ENCODE results near the gene BEX2. TPM values are rescaled to one million over a fixed set of nuclear protein-coding genes. Genes with fewer than 3 reads are reported as not detected.
"Not testable (repeated sequence)": the region's sequence is repeated elsewhere in the genome, so short reads cannot be mapped to it uniquely, and the experiment has no call there.

Gene BEX2
- not detected for polyA plus RNA-seq (2013, experiment 1 of 2; ENCODE audit: insufficient read length)
- 0.26 TPM for polyA plus RNA-seq (2013, experiment 2 of 2; ENCODE audit: insufficient read length)

GRCh38 chrX:103310555-103311398 is at the start of gene BEX2:
Gene BEX2, minus strand, starts transcription at chrX:103310990. Its CDS starts 1,014 bp downstream, at chrX:103309976.
- DNase-seq, result peak; percentile 1

GRCh38 chrX:103360092-103360491 is 49.3 kb upstream of the BEX2 start:
- no peak for DNase-seq

GRCh38 chrX:103359605-103360004 is 48.8 kb upstream of the BEX2 start:
- not testable (repeated sequence) for DNase-seq

- DNase-seq, result no peak
These were observed 47.1 kb upstream of the BEX2 start for GRCh38 chrX:103357871-103358270.

GRCh38 chrX:103356858-103357257 is 46.1 kb upstream of the BEX2 start:
- no peak for DNase-seq

- peak; percentile 79 for DNase-seq
These were observed 45.5 kb upstream of the BEX2 start, which contains the start of gene TCEAL9 for GRCh38 chrX:103356130-103356798. Gene TCEAL9, plus strand, starts transcription at chrX:103356506. Its CDS starts 1,179 bp downstream, at chrX:103357685.

GRCh38 chrX:103347682-103348397 is 37.0 kb upstream of the BEX2 start:
- no peak for DNase-seq

GRCh38 chrX:103344606-103345005 is 33.8 kb upstream of the BEX2 start:
- no peak for DNase-seq

- DNase-seq, result peak; percentile 33
These were observed 32.3 kb upstream of the BEX2 start for GRCh38 chrX:103343105-103343504.

GRCh38 chrX:103338663-103339062 is 27.9 kb upstream of the BEX2 start:
- no peak for DNase-seq

GRCh38 chrX:103330681-103331288 is 20.0 kb upstream of the BEX2 start:
- peak; percentile 8 for DNase-seq

GRCh38 chrX:103329991-103330390 is 19.2 kb upstream of the BEX2 start, which contains the start of gene TCEAL7:
Gene TCEAL7, plus strand, starts transcription at chrX:103330239. Its CDS starts 1,165 bp downstream, at chrX:103331404.
- peak; percentile 33 for DNase-seq

- DNase-seq, result no peak
These were observed 600 bp upstream of the BEX2 start for GRCh38 chrX:103311399-103311780.

GRCh38 chrX:103309860-103310554 is 783 bp downstream of the BEX2 start:
- no peak for DNase-seq

- DNase-seq, result not testable (repeated sequence)
These were observed 5.1 kb downstream of the BEX2 start for GRCh38 chrX:103305666-103306065.

GRCh38 chrX:103304705-103305104 is 6.1 kb downstream of the BEX2 start:
- DNase-seq, result no peak

GRCh38 chrX:103293118-103293517 is 17.7 kb downstream of the BEX2 start:
- no peak for DNase-seq

- no peak for DNase-seq
These were observed 31.2 kb downstream of the BEX2 start for GRCh38 chrX:103279624-103280023.

- DNase-seq, result no peak
These were observed 34.2 kb downstream of the BEX2 start, which contains the start of gene TCEAL5 for GRCh38 chrX:103276581-103277002. Gene TCEAL5, minus strand, starts transcription at chrX:103276750. Its CDS starts 2,187 bp downstream, at chrX:103274563.

GRCh38 chrX:103275947-103276567 is 34.7 kb downstream of the BEX2 start:
- DNase-seq, result no peak

- no peak for DNase-seq
These were observed 36.5 kb downstream of the BEX2 start for GRCh38 chrX:103274284-103274683.

All from fibroblast of skin of back (primary cell).